K562 (cell line): Measurements from ENCODE around the gene EPB41L1. TPM values are rescaled to one million over a fixed set of nuclear protein-coding genes. Genes with fewer than 3 reads are reported as not detected.

Experiments used
- ATF6 ChIP-seq: sonication (generic); formaldehyde crosslinking; IDR thresholded peaks from 2 replicates; pipeline ENCODE4 v1.4.0; 2020; ENCODE audit warnings: mild to moderate bottlenecking, missing genetic modification reagents
- CBFA2T2 ChIP-seq: fragments of 450-650 bp; conservative IDR thresholded peaks from 2 replicates; pipeline ENCODE4 v1.6.1; 2017; ENCODE audit warnings: mild to moderate bottlenecking
- EGR1 ChIP-seq: fragments of 450-650 bp; conservative IDR thresholded peaks from 2 replicates; pipeline ENCODE4 v1.6.1; 2017; ENCODE audit warnings: mild to moderate bottlenecking
- EWSR1 ChIP-seq: fragments of 450-650 bp; IDR thresholded peaks from 2 replicates; pipeline ENCODE4 v1.6.1; 2018; ENCODE audit warnings: borderline replicate concordance, mild to moderate bottlenecking, low read depth, moderate library complexity; ENCODE audit not compliant: partially characterized antibody
- FOXJ2 ChIP-seq: fragments of 200-800 bp; sonication (Bioruptor generic); IDR thresholded peaks from 2 replicates; pipeline ENCODE4 v1.6.1; 2016; ENCODE audit warnings: missing genetic modification characterization, missing compliant biosample characterization
- L3MBTL2 ChIP-seq: fragments of 450-650 bp; IDR thresholded peaks from 2 replicates; pipeline ENCODE4 v1.6.1; 2016; ENCODE audit warnings: mild to moderate bottlenecking, moderate library complexity
- MTA3 ChIP-seq: fragments of 450-650 bp; formaldehyde crosslinking; IDR thresholded peaks from 2 replicates; pipeline ENCODE4 v1.6.1; 2017; ENCODE audit warnings: mild to moderate bottlenecking, borderline replicate concordance
- NCOA4 ChIP-seq: fragments of 450-650 bp; IDR thresholded peaks from 2 replicates; pipeline ENCODE4 v1.6.1; 2018; ENCODE audit warnings: mild to moderate bottlenecking; ENCODE audit not compliant: partially characterized antibody
- RBFOX2 ChIP-seq: fragments of 200-400 bp; formaldehyde crosslinking; IDR thresholded peaks from 2 replicates; pipeline ENCODE4 v1.6.1; 2017; ENCODE audit warnings: low read depth, mild to moderate bottlenecking, low read length, moderate library complexity
- RFX1 ChIP-seq: fragments of 450-650 bp; IDR thresholded peaks from 2 replicates; pipeline ENCODE4 v1.6.1; 2016; ENCODE audit warnings: mild to moderate bottlenecking, moderate library complexity
- RFX5 ChIP-seq: IDR thresholded peaks from 2 replicates; pipeline ENCODE4 v1.6.1; 2011; ENCODE audit warnings: low read depth, mild to moderate bottlenecking, improper control_type of control experiment, low read length
- RNF219 ChIP-seq: fragments of 250-450 bp; sonication (Bioruptor Pico); IDR thresholded peaks from 2 replicates; pipeline ENCODE4 v1.5.0; 2022; ENCODE audit warnings: mild to moderate bottlenecking
- SMARCB1 ChIP-seq: IDR thresholded peaks from 2 replicates; pipeline ENCODE4 v1.6.1; 2011; ENCODE audit warnings: improper control_type of control experiment, low read depth; ENCODE audit not compliant: insufficient read length
- TAF15 ChIP-seq: fragments of 200-400 bp; formaldehyde crosslinking; IDR thresholded peaks from 2 replicates; pipeline ENCODE4 v1.6.1; 2017; ENCODE audit warnings: mild to moderate bottlenecking, low read depth, low read length, moderate library complexity
- TRIM25 ChIP-seq: fragments of 450-650 bp; IDR thresholded peaks from 2 replicates; pipeline ENCODE4 v1.7.0; 2016; ENCODE audit warnings: borderline replicate concordance
- XRCC3 ChIP-seq: fragments of 450-650 bp; IDR thresholded peaks from 2 replicates; pipeline ENCODE4 v1.6.1; 2017; ENCODE audit warnings: mild to moderate bottlenecking, moderate library complexity
- ZBTB49 ChIP-seq: sonication (generic); formaldehyde crosslinking; IDR thresholded peaks from 2 replicates; pipeline ENCODE4 v1.8.0; 2022; ENCODE audit warnings: missing genetic modification reagents, mild to moderate bottlenecking, borderline replicate concordance
- ZFX ChIP-seq: sonication (generic); formaldehyde crosslinking; IDR thresholded peaks from 2 replicates; pipeline ENCODE4 v1.8.0; 2022; ENCODE audit warnings: mild to moderate bottlenecking, missing genetic modification reagents, moderate library complexity
- ZKSCAN1 ChIP-seq: fragments of 150-350 bp; IDR thresholded peaks from 2 replicates; pipeline ENCODE4 v1.6.1; 2016; ENCODE audit warnings: low read depth, low read length
- ZNF699 ChIP-seq: fragments of 250-450 bp; sonication (Bioruptor Pico); IDR thresholded peaks from 2 replicates; pipeline ENCODE4 v1.8.0; 2021; ENCODE audit warnings: mild to moderate bottlenecking, moderate library complexity; ENCODE audit not compliant: insufficient replicate concordance
- polyA plus RNA-seq, 8 experiments: library from polyadenylated mRNA; depleted of rRNA in 4 of 8; stranded (reverse) in 5 of 8; unstranded in 3 of 8; fragments of >200 nt; fragmentation: Nextera tagmentation in 2 of 8; fragmentation: Illumina TruSeq in 1 of 8; extraction: Ambion mirVana in 2 of 8; extraction: Trizol in 1 of 8; gene quantifications; 2 replicates each; pipeline versions ENCODE4 v1.2.1 to v1.2.3, GENCODE V29; 2011 to 2014; ENCODE audit warnings: inconsistent platforms in 1 of 8, missing spikeins in 1 of 8
- total RNA-seq, 7 experiments: library from RNA; depleted of rRNA in 6 of 7; stranded (reverse); fragments of >200 nt in 6 of 7; fragmentation: Illumina TruSeq in 2 of 7; extraction: Trizol in 2 of 7; gene quantifications; 2 replicates each; pipeline versions ENCODE4 v1.2.1 to v1.2.3, GENCODE V29; 2011 to 2021; ENCODE audit warnings: low replicate concordance in 1 of 7

The EPB41L1 gene
- total and polyA plus RNA-seq, 9 of the 15 experiments (the other 6 are each of a cell fraction or from before 2014, with no cell fraction given) = 0.11 to 4.3 (median 1.3) TPM

GRCh38 chr20:36235892-36236785 is 81.6 kb downstream of the EPB41L1 start, which contains the start of gene AAR2 (continued):
- TF ChIP-seq TRIM25 (no peak), SMARCB1 (no peak), EGR1 (no peak), RNF219 (CRISPR knock-in tag) (no peak), FOXJ2 (tag) (no peak), MTA3 (peak; percentile 47; the same call in 1 of the 2 replicates), EWSR1 (no peak), RFX5 (no peak), ZFX (CRISPR knock-in tag) (peak; percentile 91), RFX1 (peak; percentile 39), ZBTB49 (CRISPR knock-in tag) (no peak), L3MBTL2 (peak; percentile 8), RBFOX2 (peak; percentile 90), TAF15 (no peak), ATF6 (CRISPR knock-in tag) (peak; percentile 93; the same call in 1 of the 2 replicates), ZKSCAN1 (0 out of 2 replicates have a peak, but pooled peaks have one; percentile 64), XRCC3 (no peak), NCOA4 (no peak), CBFA2T2 (no peak), ZNF699 (CRISPR knock-in tag) (no peak)
